ENCODE data around the gene CTBP2.

DNA sequence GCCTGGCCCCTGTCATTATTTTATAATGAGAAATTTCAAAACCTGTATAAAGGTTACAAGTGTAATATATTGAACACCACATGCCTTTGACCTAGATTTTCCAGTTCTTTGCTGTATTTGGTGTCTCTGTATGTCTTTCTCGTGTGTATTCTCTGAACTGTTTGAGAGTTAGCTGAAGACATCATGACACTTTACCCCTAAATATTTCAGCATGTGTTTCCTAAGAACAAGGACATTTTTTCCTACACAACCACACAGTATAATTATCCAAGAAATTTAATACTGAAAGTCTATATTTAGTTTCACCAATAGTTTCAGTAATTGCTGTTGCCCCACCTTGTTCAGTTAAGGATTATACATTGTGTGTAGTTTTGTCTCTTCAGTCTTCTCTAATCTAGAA lies 203.6 kb downstream of the CTBP2 start:
- TF ChIP-seq, protein P1, sequence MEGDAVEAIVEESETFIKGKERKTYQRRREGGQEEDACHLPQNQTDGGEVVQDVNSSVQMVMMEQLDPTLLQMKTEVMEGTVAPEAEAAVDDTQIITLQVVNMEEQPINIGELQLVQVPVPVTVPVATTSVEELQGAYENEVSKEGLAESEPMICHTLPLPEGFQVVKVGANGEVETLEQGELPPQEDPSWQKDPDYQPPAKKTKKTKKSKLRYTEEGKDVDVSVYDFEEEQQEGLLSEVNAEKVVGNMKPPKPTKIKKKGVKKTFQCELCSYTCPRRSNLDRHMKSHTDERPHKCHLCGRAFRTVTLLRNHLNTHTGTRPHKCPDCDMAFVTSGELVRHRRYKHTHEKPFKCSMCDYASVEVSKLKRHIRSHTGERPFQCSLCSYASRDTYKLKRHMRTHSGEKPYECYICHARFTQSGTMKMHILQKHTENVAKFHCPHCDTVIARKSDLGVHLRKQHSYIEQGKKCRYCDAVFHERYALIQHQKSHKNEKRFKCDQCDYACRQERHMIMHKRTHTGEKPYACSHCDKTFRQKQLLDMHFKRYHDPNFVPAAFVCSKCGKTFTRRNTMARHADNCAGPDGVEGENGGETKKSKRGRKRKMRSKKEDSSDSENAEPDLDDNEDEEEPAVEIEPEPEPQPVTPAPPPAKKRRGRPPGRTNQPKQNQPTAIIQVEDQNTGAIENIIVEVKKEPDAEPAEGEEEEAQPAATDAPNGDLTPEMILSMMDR (conservative IDR thresholded peaks at IDR 0.05; ENCODE audit: low read depth, low read length), result no peak
- no peak for TF ChIP-seq EZH2 (IDR thresholded peaks at IDR 0.05; ENCODE audit: borderline replicate concordance, low read depth, low read length, poor library complexity, severe bottlenecking)
